GM21423 (cell line): ENCODE data around the gene TTC33.

ENCODE experiments used
- ATAC-seq: cut with Tn5 transposase; IDR thresholded peaks from one replicate; pipeline ENCODE4 v1.9.1; 2021; ENCODE audit warnings: mild to moderate bottlenecking, moderate library complexity; ENCODE audit not compliant: unreplicated experiment

Gene TTC33

GRCh38 chr5:40490464-40491111 lies 265.2 kb downstream of the TTC33 start:
- ATAC-seq = peak; percentile 33

GRCh38 chr5:40489421-40489820 lies 266.3 kb downstream of the TTC33 start:
- ATAC-seq = no peak

- ATAC-seq = peak; percentile 47
Measured at GRCh38 chr5:40486437-40487275, 269.1 kb downstream of the TTC33 start.

- peak; percentile 48 for ATAC-seq
Measured at GRCh38 chr5:40485021-40485998, 270.5 kb downstream of the TTC33 start.

- ATAC-seq = peak; percentile 46
Measured at GRCh38 chr5:40484495-40484894, 271.3 kb downstream of the TTC33 start.

GRCh38 chr5:40483316-40483715 lies 272.4 kb downstream of the TTC33 start:
- no peak for ATAC-seq

- no peak for ATAC-seq
Measured at GRCh38 chr5:40481241-40481640, 274.5 kb downstream of the TTC33 start.

- no peak for ATAC-seq
Measured at GRCh38 chr5:40480392-40480791, 275.4 kb downstream of the TTC33 start.

GRCh38 chr5:40479939-40480338 lies 275.8 kb downstream of the TTC33 start:
- ATAC-seq = no peak

- no peak for ATAC-seq
Measured at GRCh38 chr5:40478766-40479165, 277.0 kb downstream of the TTC33 start.

GRCh38 chr5:40477856-40478546 lies 277.8 kb downstream of the TTC33 start:
- ATAC-seq = no peak

GRCh38 chr5:40475561-40475960 lies 280.2 kb downstream of the TTC33 start:
- ATAC-seq = no peak

- no peak for ATAC-seq
Measured at GRCh38 chr5:40474250-40474649, 281.5 kb downstream of the TTC33 start.

GRCh38 chr5:40465416-40465815 lies 290.3 kb downstream of the TTC33 start:
- ATAC-seq = no peak

GRCh38 chr5:40464511-40464910 lies 291.2 kb downstream of the TTC33 start:
- ATAC-seq = no peak
